PFSK-1 (cell line): ENCODE data around the gene AKAP6.

ENCODE experiments used
- FOXP2 ChIP-seq: optimal IDR thresholded peaks from 2 replicates; pipeline ENCODE3; 2011; ENCODE audit warnings: borderline replicate concordance, control low read depth, inconsistent platforms; ENCODE audit not compliant: insufficient read depth; ENCODE audit errors: extremely low read length, extremely low read depth
- POLR2AphosphoS5 ChIP-seq: IDR thresholded peaks from 2 replicates; pipeline ENCODE4 v1.6.1; 2012; ENCODE audit warnings: low read depth, mild to moderate bottlenecking, control low read depth, low read length, moderate library complexity
- REST ChIP-seq, 2 experiments: IDR thresholded peaks; 2 replicates each; pipeline versions ENCODE4 v1.6.1 to v1.8.0; 2011 to 2012; ENCODE audit warnings: low read depth in 2 of 2, low read length in 2 of 2, control low read depth in 1 of 2, inconsistent platforms in 1 of 2, mild to moderate bottlenecking in 1 of 2, moderate library complexity in 1 of 2; ENCODE audit not compliant: insufficient read depth in 1 of 2
- SIN3A ChIP-seq: IDR thresholded peaks from 2 replicates; pipeline ENCODE4 v1.6.1; 2012; ENCODE audit warnings: mild to moderate bottlenecking, low read length, moderate library complexity, borderline replicate concordance; ENCODE audit not compliant: insufficient read depth
- TAF1 ChIP-seq: IDR thresholded peaks from 2 replicates; pipeline ENCODE4 v1.6.1; 2012; ENCODE audit warnings: low read length, control low read depth, borderline replicate concordance; ENCODE audit not compliant: insufficient read depth

GRCh38 chr14:32786886-32787285 is 457.8 kb downstream of the AKAP6 start:
- no peak for TF ChIP-seq TAF1
- TF ChIP-seq POLR2AphosphoS5 = no peak
- TF ChIP-seq REST (IDR thresholded peaks at IDR 0.05; ENCODE audit: insufficient read depth in 1 of 2, low read depth in 2 of 2, low read length in 2 of 2) = no peak
- no peak for TF ChIP-seq SIN3A
- TF ChIP-seq FOXP2 = no peak
